22Rv1 (cell line): ENCODE measurements around the gene MEIS3.

Experiments
- H3K27ac ChIP-seq: fragments of 450-650 bp; 2 replicates; pipeline ENCODE4 v1.5.1; 2017
- ZFX ChIP-seq: fragments of 450-650 bp; IDR thresholded peaks from 2 replicates; pipeline ENCODE4 v1.6.1; 2017; ENCODE audit warnings: antibody characterized with exemption, borderline replicate concordance
- TF ChIP-seq, protein P1 (sequence below): fragments of 450-650 bp; IDR thresholded peaks from 2 replicates; pipeline ENCODE4 v1.5.1; 2017; ENCODE audit warnings: mild to moderate bottlenecking

Gene MEIS3

GRCh38 chr19:47419030-47419783 is at the start of gene MEIS3:
MEIS3 (minus strand) TSS chr19:47419527; CDS start chr19:47419081, 446 bp downstream.
- TF ChIP-seq, protein P1, sequence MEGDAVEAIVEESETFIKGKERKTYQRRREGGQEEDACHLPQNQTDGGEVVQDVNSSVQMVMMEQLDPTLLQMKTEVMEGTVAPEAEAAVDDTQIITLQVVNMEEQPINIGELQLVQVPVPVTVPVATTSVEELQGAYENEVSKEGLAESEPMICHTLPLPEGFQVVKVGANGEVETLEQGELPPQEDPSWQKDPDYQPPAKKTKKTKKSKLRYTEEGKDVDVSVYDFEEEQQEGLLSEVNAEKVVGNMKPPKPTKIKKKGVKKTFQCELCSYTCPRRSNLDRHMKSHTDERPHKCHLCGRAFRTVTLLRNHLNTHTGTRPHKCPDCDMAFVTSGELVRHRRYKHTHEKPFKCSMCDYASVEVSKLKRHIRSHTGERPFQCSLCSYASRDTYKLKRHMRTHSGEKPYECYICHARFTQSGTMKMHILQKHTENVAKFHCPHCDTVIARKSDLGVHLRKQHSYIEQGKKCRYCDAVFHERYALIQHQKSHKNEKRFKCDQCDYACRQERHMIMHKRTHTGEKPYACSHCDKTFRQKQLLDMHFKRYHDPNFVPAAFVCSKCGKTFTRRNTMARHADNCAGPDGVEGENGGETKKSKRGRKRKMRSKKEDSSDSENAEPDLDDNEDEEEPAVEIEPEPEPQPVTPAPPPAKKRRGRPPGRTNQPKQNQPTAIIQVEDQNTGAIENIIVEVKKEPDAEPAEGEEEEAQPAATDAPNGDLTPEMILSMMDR = no peak
- no peak for TF ChIP-seq ZFX
- no peak within 1 kb of the TSS for H3K27ac ChIP-seq

- no peak overlapping the region for H3K27ac ChIP-seq
- TF ChIP-seq ZFX = no peak
- TF ChIP-seq, protein P1 = no peak
Observed at GRCh38 chr19:47467914-47468313, 48.6 kb upstream of the MEIS3 start.

DNA sequence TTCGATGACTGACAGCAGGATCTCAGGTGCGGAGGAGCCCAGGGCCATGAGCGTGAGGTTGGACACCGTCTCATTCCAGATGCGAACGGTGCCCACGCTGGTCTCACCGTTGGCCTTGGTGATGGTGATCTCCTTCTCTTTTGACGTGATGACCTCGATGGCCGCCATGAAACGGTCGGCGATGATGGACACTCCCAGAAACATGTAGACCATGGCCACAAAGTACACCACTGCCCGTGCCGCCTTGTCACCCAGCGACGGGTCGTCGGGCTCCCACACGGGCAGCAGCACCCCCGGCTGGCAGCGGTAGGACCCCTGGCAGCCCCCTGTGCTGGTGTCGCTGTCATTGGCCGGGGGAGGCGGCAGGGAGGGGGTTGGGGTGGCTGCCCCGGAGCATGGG is 46.6 kb upstream of the MEIS3 start:
- TF ChIP-seq ZFX = no peak
- TF ChIP-seq, protein P1 = no peak
- no peak overlapping the region for H3K27ac ChIP-seq

- TF ChIP-seq ZFX = no peak
- TF ChIP-seq, protein P1 = no peak
- no peak overlapping the region for H3K27ac ChIP-seq
Observed at GRCh38 chr19:47464675-47465419, 45.5 kb upstream of the MEIS3 start.

GRCh38 chr19:47461876-47462275 is 42.5 kb upstream of the MEIS3 start:
- TF ChIP-seq, protein P1 = no peak
- TF ChIP-seq ZFX = no peak
- H3K27ac ChIP-seq = no peak overlapping the region

DNA sequence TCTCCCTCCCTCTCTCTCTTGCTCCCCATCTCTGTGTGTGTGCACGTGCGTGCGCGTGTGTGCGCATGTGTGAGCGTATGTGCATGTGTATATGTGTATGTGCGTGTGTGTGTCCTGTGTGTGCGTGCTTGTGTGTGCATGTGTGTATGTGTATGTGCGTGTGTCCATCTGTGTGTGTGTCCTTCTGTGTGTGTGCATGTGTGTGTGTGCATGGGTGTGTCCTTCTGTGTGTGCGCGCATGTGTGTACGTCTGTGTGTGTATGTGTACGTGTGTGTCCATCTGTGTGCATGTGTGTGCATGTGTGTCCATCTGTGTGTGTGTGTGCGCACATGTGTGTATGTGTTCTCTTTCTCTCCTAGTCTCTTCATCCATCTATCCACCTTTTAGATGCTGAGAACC is 40.1 kb upstream of the MEIS3 start:
- TF ChIP-seq, protein P1 = no peak
- no peak overlapping the region for H3K27ac ChIP-seq

DNA sequence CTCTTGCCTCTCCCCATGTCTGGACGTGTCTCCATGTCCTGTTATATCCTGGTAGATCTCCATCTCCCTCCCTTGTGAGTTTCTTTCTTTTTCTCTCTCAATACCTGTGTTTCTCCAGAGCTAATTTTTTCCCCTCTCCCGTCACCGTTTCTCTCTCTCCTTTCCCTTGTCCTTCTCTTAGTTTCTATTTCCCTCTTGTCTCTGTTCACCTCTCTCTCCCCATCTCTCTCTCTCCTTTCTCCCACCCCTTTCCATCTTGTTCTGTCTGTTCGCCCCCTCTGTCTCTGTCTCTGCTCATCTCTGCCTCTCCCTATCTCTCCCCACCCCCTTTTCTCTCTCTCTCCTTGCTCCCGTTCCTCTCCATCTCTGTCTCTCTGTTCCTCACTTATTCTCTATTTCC is 39.3 kb upstream of the MEIS3 start:
- no peak for TF ChIP-seq ZFX
- TF ChIP-seq, protein P1 = no peak

More for the DNA sequence above, 39.3 kb upstream of the MEIS3 start:
- no peak overlapping the region for H3K27ac ChIP-seq
